Endothelial cell of umbilical vein (primary cell): Measurements from ENCODE around the gene KCMF1. TPM values are rescaled to one million over a fixed set of nuclear protein-coding genes. Genes with fewer than 3 reads are reported as not detected.

Source experiments
- BruUV-seq: library from RNA; stranded (reverse); fragments of 400-500 nt; replicated peaks from 2 replicates; lab custom pipeline; 2021; lab: Mats Ljungman, UMichigan
- CTCF ChIA-PET: fragments of 300-600, 350-600 bp; sonication (Branson Sonifier 250); formaldehyde crosslinking; loops from one replicate; lab custom pipeline; 2021; ENCODE audit warnings: antibody characterized with exemption, inconsistent platforms; lab: Charles Lee
- POLR2A ChIA-PET: fragments of 300-600, 350-600 bp; sonication (Branson Sonifier 250); formaldehyde crosslinking; loops from one replicate; lab custom pipeline; 2021; ENCODE audit warnings: antibody characterized with exemption, inconsistent platforms; lab: Charles Lee
- DNase-seq: peaks from one replicate; pipeline ENCODE4 v3.0.0-alpha.2; 2011; ENCODE audit warnings: low read depth, low spot score
- FAIRE-seq: peaks from 2 replicates; lab custom pipeline; 2011; peaks lifted over from hg19 to GRCh38; lab: Jason Lieb, UNC
- H2AFZ ChIP-seq: 2 replicates; pipeline ENCODE4 v1.6.0; 2012; ENCODE audit warnings: low read depth, low read length, control low read depth, inconsistent platforms
- H3K27ac ChIP-seq: 2 replicates; pipeline ENCODE4 v1.5.1; 2011; ENCODE audit warnings: low read depth, mild to moderate bottlenecking, control low read depth, low read length, moderate library complexity; ENCODE audit not compliant: insufficient read depth
- H3K27me3 ChIP-seq, 2 experiments: 2 replicates each; pipeline versions ENCODE4 v1.6.0 to v1.6.1; 2011; ENCODE audit warnings: low read length in 2 of 2, mixed read lengths in 1 of 2; ENCODE audit not compliant: control insufficient read depth in 2 of 2, insufficient read depth in 2 of 2
- H3K36me3 ChIP-seq, 2 experiments: 2 replicates in 1 of 2; 3 replicates in 1 of 2; pipeline ENCODE4 v1.5.1; 2011; ENCODE audit warnings: low read length in 2 of 2, mild to moderate bottlenecking in 1 of 2, moderate library complexity in 1 of 2; ENCODE audit not compliant: control insufficient read depth in 2 of 2, insufficient read depth in 2 of 2; ENCODE audit errors: extremely low read depth in 1 of 2
- H3K4me1 ChIP-seq: 3 replicates; pipeline ENCODE4 v1.5.1; 2011; ENCODE audit warnings: mild to moderate bottlenecking, low read length; ENCODE audit not compliant: control insufficient read depth, insufficient read depth; ENCODE audit errors: extremely low read depth
- H3K4me2 ChIP-seq: 2 replicates; pipeline ENCODE4 v1.6.1; 2011; ENCODE audit warnings: low read length, control low read depth, mixed read lengths; ENCODE audit not compliant: insufficient read depth
- H3K4me3 ChIP-seq, 3 experiments: fragments of 200-600 bp in 1 of 3; sonication (generic), shearing (Covaris generic) in 1 of 3; replicated peaks in 1 of 3; 2 replicates each; pipeline ENCODE4 v1.5.1; 2011 to 2016; ENCODE audit warnings: control low read depth in 3 of 3, low read length in 3 of 3, mild to moderate bottlenecking in 2 of 3, inconsistent platforms in 1 of 3, low read depth in 1 of 3, moderate library complexity in 1 of 3; ENCODE audit not compliant: insufficient read depth in 1 of 3
- H3K79me2 ChIP-seq: 2 replicates; pipeline ENCODE4 v1.6.0; 2012; ENCODE audit warnings: low read length, inconsistent platforms; ENCODE audit not compliant: control insufficient read depth, insufficient read depth
- H3K9ac ChIP-seq: replicated peaks from 2 replicates; pipeline ENCODE3; 2011; ENCODE audit warnings: low read length, control low read depth; ENCODE audit not compliant: insufficient read depth; ENCODE audit errors: extremely low read depth
- H3K9me1 ChIP-seq: replicated peaks from 3 replicates; pipeline ENCODE4 v1.6.0; 2011; ENCODE audit warnings: mild to moderate bottlenecking, low read length; ENCODE audit not compliant: control insufficient read depth, insufficient read depth; ENCODE audit errors: extremely low read depth
- H3K9me3 ChIP-seq: replicated peaks from 2 replicates; pipeline ENCODE4 v1.5.1; 2012; ENCODE audit warnings: low read length, inconsistent platforms; ENCODE audit not compliant: control insufficient read depth, insufficient read depth
- H4K20me1 ChIP-seq: replicated peaks from 2 replicates; pipeline ENCODE3; 2011; ENCODE audit warnings: mild to moderate bottlenecking, low read length; ENCODE audit not compliant: control insufficient read depth, insufficient read depth; ENCODE audit errors: extremely low read depth
- CTCF ChIP-seq, 2 donors: IDR thresholded peaks; 1 replicate in 1 of 2; 2 replicates in 1 of 2; pipeline ENCODE4 v1.5.1; 2011; ENCODE audit warnings: low read length in 2 of 2, mild to moderate bottlenecking in 2 of 2, moderate library complexity in 2 of 2, control low read depth in 1 of 2, inconsistent platforms in 1 of 2, low read depth in 1 of 2; ENCODE audit not compliant: insufficient read depth in 1 of 2; ENCODE audit errors: extremely low read depth in 1 of 2
- EZH2 ChIP-seq: IDR thresholded peaks from 2 replicates; pipeline ENCODE4 v1.6.1; 2012; ENCODE audit warnings: borderline replicate concordance, low read depth, mild to moderate bottlenecking, moderate library complexity, low read length, inconsistent platforms; ENCODE audit not compliant: severe bottlenecking
- FOS ChIP-seq: IDR thresholded peaks from 2 replicates; pipeline ENCODE4 v1.6.1; 2011; ENCODE audit warnings: mild to moderate bottlenecking, low read length, moderate library complexity, borderline replicate concordance; ENCODE audit not compliant: insufficient read depth
- GATA2 ChIP-seq: IDR thresholded peaks from 2 replicates; pipeline ENCODE4 v1.7.0; 2011; ENCODE audit warnings: low read depth, mild to moderate bottlenecking, moderate library complexity, mixed read lengths, low read length; ENCODE audit not compliant: insufficient read length, insufficient read depth
- JUN ChIP-seq: IDR thresholded peaks from 2 replicates; pipeline ENCODE4 v1.6.1; 2011; ENCODE audit warnings: borderline replicate concordance, low read depth; ENCODE audit not compliant: insufficient read length, insufficient read depth
- MAX ChIP-seq: IDR thresholded peaks from 2 replicates; pipeline ENCODE4 v1.6.1; 2011; ENCODE audit not compliant: insufficient read depth, insufficient read length
- MYC ChIP-seq: IDR thresholded peaks from one replicate; pipeline ENCODE4 v1.6.1; 2011; ENCODE audit warnings: mild to moderate bottlenecking, low read depth, low read length
- POLR2A ChIP-seq: IDR thresholded peaks from 2 replicates; pipeline ENCODE4 v1.6.1; 2012; ENCODE audit warnings: low read depth, mild to moderate bottlenecking, control low read depth, low read length
- POLR2AphosphoS5 ChIP-seq: IDR thresholded peaks from 2 replicates; pipeline ENCODE4 v1.6.1; 2012; ENCODE audit warnings: low read depth, mild to moderate bottlenecking, control low read depth, low read length, moderate library complexity; ENCODE audit not compliant: insufficient read depth
- dilution Hi-C: fragments of 300-500 bp; cut with MboI; formaldehyde crosslinking; loops from one replicate; pipeline ENCODE4 v1.15.0; 2019; ENCODE audit warnings: low sequenced_read_pairs; ENCODE audit not compliant: extremely low pct_ligation_motif_present
- intact Hi-C: fragments of 100-400 bp; cut with micrococcal nuclease; formaldehyde crosslinking; loops from one replicate; pipeline ENCODE4 v1.10.0; 2022
- polyA plus RNA-seq, 4 experiments: library from polyadenylated mRNA; depleted of rRNA in 3 of 4; stranded (reverse) in 3 of 4; unstranded in 1 of 4; fragments of >200 nt; gene quantifications; 2 replicates each; pipeline versions ENCODE4 v1.2.1 to v1.2.3, GENCODE V29; 2011 to 2012; ENCODE audit warnings: missing spikeins in 1 of 4
- total RNA-seq: library from RNA; stranded (reverse); gene quantifications from 2 replicates; pipeline ENCODE4 v1.2.3, GENCODE V29; 2021

Gene KCMF1
- total and polyA plus RNA-seq, 2 donors (not counting 3 experiments of a cell fraction or from before 2014, with no cell fraction given), result 49.3 to 78.4 TPM

GRCh38 chr2:84940831-84941412 lies 30.0 kb upstream of the KCMF1 start:
- no peak overlapping the region for H3K27ac ChIP-seq
- dilution Hi-C loops, result no loop called here
- FAIRE-seq (no peak), DNase-seq (no peak)
- peaks cover 3% of the 10 kb centered on the region for H3K4me1 ChIP-seq
- H3K27me3 ChIP-seq, result no peaks in the 10 kb centered on the region
- no peak overlapping the region for H3K4me2 ChIP-seq
- H3K4me3 ChIP-seq, result no peak overlapping the region
- no peaks in the 10 kb centered on the region for H4K20me1 ChIP-seq
- H3K9me1 ChIP-seq, result no peaks in the 10 kb centered on the region
- H2AFZ ChIP-seq, result no peak overlapping the region
- intact Hi-C loops, result no loop called here
- CTCF ChIA-PET, result interaction anchor here (4.5 kb wide), 1 partner anchor 15 kb away, joined by 32 read pairs; no protein-coding TSS in a partner anchor
- H3K9me3 ChIP-seq, result no peaks in the 10 kb centered on the region
- no TSS peak for BruUV-seq
- POLR2A ChIA-PET, result no interaction called here
- H3K36me3 ChIP-seq, result no peaks in the 10 kb centered on the region
- no peak overlapping the region for H3K9ac ChIP-seq
- TF ChIP-seq MAX (no peak), CTCF (IDR thresholded peaks at IDR 0.05; ENCODE audit: extremely low read depth in 1 of 2, insufficient read depth in 1 of 2, low read depth in 1 of 2, low read length in 2 of 2) (no peak), EZH2 (no peak), MYC (no peak), POLR2A (no peak), JUN (no peak), FOS (no peak), GATA2 (no peak), POLR2AphosphoS5 (no peak)
- H3K79me2 ChIP-seq, result no peaks in the 10 kb centered on the region
